HepG2 (cell line): ENCODE results near the gene SUN5. TPM values are rescaled to one million over a fixed set of nuclear protein-coding genes. Genes with fewer than 3 reads are reported as not detected.

ENCODE experiments used
- ATF4 ChIP-seq, 2 experiments: fragments of 450-650 bp in 1 of 2; sonication (generic) in 1 of 2; formaldehyde crosslinking; IDR thresholded peaks; 2 replicates each; pipeline versions ENCODE4 v1.5.0 to v1.8.0; 2020 to 2022; ENCODE audit warnings: mild to moderate bottlenecking in 1 of 2, missing genetic modification reagents in 1 of 2
- DDIT3 ChIP-seq: sonication (generic); formaldehyde crosslinking; IDR thresholded peaks from 2 replicates; pipeline ENCODE4 v1.4.0; 2020; ENCODE audit warnings: mild to moderate bottlenecking, missing genetic modification reagents
- MED13 ChIP-seq: sonication (generic); formaldehyde crosslinking; IDR thresholded peaks from 2 replicates; pipeline ENCODE4 v1.5.0; 2020; ENCODE audit warnings: missing genetic modification reagents
- PAX8 ChIP-seq: sonication (generic); formaldehyde crosslinking; IDR thresholded peaks from 2 replicates; pipeline ENCODE4 v1.8.0; 2022; ENCODE audit warnings: mild to moderate bottlenecking, missing genetic modification reagents, borderline replicate concordance
- PHF5A ChIP-seq: IDR thresholded peaks from one replicate; pipeline ENCODE4 v1.6.1; 2018; ENCODE audit warnings: low read depth, missing genetic modification reagents; ENCODE audit not compliant: unreplicated experiment
- PLSCR1 ChIP-seq: sonication (generic); formaldehyde crosslinking; IDR thresholded peaks from 2 replicates; pipeline ENCODE4 v1.5.0; 2020; ENCODE audit warnings: missing genetic modification reagents, mild to moderate bottlenecking, borderline replicate concordance
- POGK ChIP-seq: sonication (generic); formaldehyde crosslinking; conservative IDR thresholded peaks from 2 replicates; pipeline ENCODE4 v1.8.0; 2022; ENCODE audit warnings: mild to moderate bottlenecking, moderate library complexity, missing genetic modification reagents
- POLR2A ChIP-seq, 2 experiments: IDR thresholded peaks; 2 replicates each; pipeline ENCODE4 v1.6.1; 2011; ENCODE audit warnings: low read depth in 2 of 2, low read length in 2 of 2, mild to moderate bottlenecking in 1 of 2, moderate library complexity in 1 of 2; ENCODE audit not compliant: insufficient read depth in 1 of 2
- SMAD9 ChIP-seq: sonication (generic); formaldehyde crosslinking; IDR thresholded peaks from 2 replicates; pipeline ENCODE4 v1.5.1; 2020; ENCODE audit warnings: mild to moderate bottlenecking, missing genetic modification reagents
- SNAPC5 ChIP-seq: sonication (generic); formaldehyde crosslinking; IDR thresholded peaks from 2 replicates; pipeline ENCODE4 v1.8.1; 2023; ENCODE audit warnings: mild to moderate bottlenecking, missing genetic modification reagents, borderline replicate concordance
- SRSF1 ChIP-seq: fragments of 200-400 bp; formaldehyde crosslinking; optimal IDR thresholded peaks from 2 replicates; pipeline ENCODE3; 2017; ENCODE audit warnings: mild to moderate bottlenecking, low read depth, low read length, moderate library complexity
- TFAP4 ChIP-seq: sonication (generic); IDR thresholded peaks from 2 replicates; pipeline ENCODE4 v1.6.1; 2016; ENCODE audit warnings: low read depth, borderline replicate concordance
- ZGPAT ChIP-seq: IDR thresholded peaks from 2 replicates; pipeline ENCODE4 v1.6.1; 2016; ENCODE audit warnings: mild to moderate bottlenecking
- ZNF34 ChIP-seq: sonication (generic); formaldehyde crosslinking; IDR thresholded peaks from 2 replicates; pipeline ENCODE4 v1.4.0; 2020; ENCODE audit warnings: mild to moderate bottlenecking, missing genetic modification reagents, borderline replicate concordance
- ZNF362 ChIP-seq: sonication (generic); formaldehyde crosslinking; IDR thresholded peaks from 2 replicates; pipeline ENCODE4 v1.4.0; 2020; ENCODE audit warnings: missing genetic modification reagents, mild to moderate bottlenecking, borderline replicate concordance
- ZNF567 ChIP-seq: sonication (generic); formaldehyde crosslinking; IDR thresholded peaks from 2 replicates; pipeline ENCODE4 v1.8.1; 2023; ENCODE audit warnings: mild to moderate bottlenecking, missing genetic modification reagents, borderline replicate concordance
- ZNF576 ChIP-seq: sonication (generic); formaldehyde crosslinking; IDR thresholded peaks from 2 replicates; pipeline ENCODE4 v1.4.0; 2020; ENCODE audit warnings: mild to moderate bottlenecking, missing genetic modification reagents
- ZSCAN31 ChIP-seq: sonication (generic); formaldehyde crosslinking; IDR thresholded peaks from 2 replicates; pipeline ENCODE4 v1.5.0; 2020; ENCODE audit warnings: low read depth, mild to moderate bottlenecking, missing genetic modification reagents
- polyA plus RNA-seq, 8 experiments: library from polyadenylated mRNA; depleted of rRNA in 3 of 8; stranded (reverse) in 7 of 8; unstranded in 1 of 8; fragments of >200 nt; fragmentation: Illumina TruSeq in 4 of 8; extraction: Trizol in 4 of 8; gene quantifications; 2 replicates each; pipeline versions ENCODE4 v1.2.1 to v1.2.3, GENCODE V29; 2011 to 2016; ENCODE audit warnings: low read depth in 4 of 8, missing spikeins in 1 of 8, mixed read lengths in 1 of 8; ENCODE audit not compliant: insufficient read depth in 1 of 8
- total RNA-seq, 5 experiments: library from RNA; depleted of rRNA; stranded (reverse); fragments of >200 nt; fragmentation: Illumina TruSeq; extraction: Trizol; gene quantifications; 2 replicates each; pipeline ENCODE4 v1.2.3, GENCODE V29; 2016; ENCODE audit warnings: low read depth in 1 of 5

The SUN5 gene
- total and polyA plus RNA-seq, 2 of the 13 experiments (the other 11 are each of a cell fraction or from before 2014, with no cell fraction given), result not detected

GRCh38 chr20:33005908-33006775 lies 1.9 kb upstream of the SUN5 start (continued):
- peak in 1 of 2 experiments; percentile 99; a peak in 2 of 4 replicates for TF ChIP-seq ATF4 (CRISPR knock-in tag; IDR thresholded peaks at IDR 0.05)
- TF ChIP-seq PAX8, result peak; percentile 58; the same call in 1 of the 2 replicates
- peak; percentile 54 to 77 for TF ChIP-seq POLR2A (IDR thresholded peaks at IDR 0.05; ENCODE audit: insufficient read depth in 1 of 2, low read depth in 2 of 2, low read length in 2 of 2)
- TF ChIP-seq TFAP4, result peak; percentile 83; the same call in 1 of the 2 replicates
- no peak for TF ChIP-seq PLSCR1 (CRISPR knock-in tag)
- TF ChIP-seq ZNF34 (CRISPR knock-in tag), result 0 out of 2 replicates have a peak, but pooled peaks have one; percentile 19
- peak; percentile 81 for TF ChIP-seq SRSF1
- peak; percentile 84 for TF ChIP-seq PHF5A (CRISPR knock-in tag)
- TF ChIP-seq POGK (CRISPR knock-in tag), result peak; percentile 89
- 0 out of 2 replicates have a peak, but pooled peaks have one; percentile 72 for TF ChIP-seq DDIT3
- peak; percentile 71; the same call in 1 of the 2 replicates for TF ChIP-seq SNAPC5 (CRISPR knock-in tag)
- TF ChIP-seq ZNF567 (CRISPR knock-in tag), result peak; percentile 31; the same call in 1 of the 2 replicates
- TF ChIP-seq ZNF576 (CRISPR knock-in tag), result no peak
- peak; percentile 24; the same call in 1 of the 2 replicates for TF ChIP-seq MED13 (CRISPR knock-in tag)
- TF ChIP-seq ZNF362 (CRISPR knock-in tag), result peak; percentile 62; the same call in 1 of the 2 replicates
- TF ChIP-seq ZGPAT (CRISPR knock-in tag), result peak; percentile 97
- TF ChIP-seq SMAD9 (CRISPR knock-in tag), result peak; percentile 46; the same call in 1 of the 2 replicates
- peak; percentile 92; the same call in 1 of the 2 replicates for TF ChIP-seq ZSCAN31 (CRISPR knock-in tag)
